Glutamatergic neuron (in vitro differentiated cells): Measurements from ENCODE around the gene ADGRA3. TPM values are rescaled to one million over a fixed set of nuclear protein-coding genes. Genes with fewer than 3 reads are reported as not detected.
A peak's percentile ranks its signal among the peaks of the same experiment; 100 is the strongest.
"Not testable (repeated sequence)": the region's sequence is repeated elsewhere in the genome, so short reads cannot be mapped to it uniquely, and the experiment has no call there.

Source experiments
- DNase-seq: peaks from one replicate; pipeline ENCODE4 v3.0.0; 2022
- H3K27ac Mint-ChIP-seq: one replicate; pipeline ENCODE4 v1.8.0; 2020; ENCODE audit warnings: mild to moderate bottlenecking, mixed read lengths, inconsistent platforms; ENCODE audit not compliant: unreplicated experiment
- H3K27me3 Mint-ChIP-seq: one replicate; pipeline ENCODE4 v1.8.0; 2020; ENCODE audit warnings: mild to moderate bottlenecking, moderate library complexity, mixed read lengths, inconsistent platforms; ENCODE audit not compliant: unreplicated experiment
- H3K36me3 Mint-ChIP-seq: one replicate; pipeline ENCODE4 v1.8.0; 2020; ENCODE audit warnings: mild to moderate bottlenecking, mixed read lengths, inconsistent platforms; ENCODE audit not compliant: unreplicated experiment
- H3K4me1 Mint-ChIP-seq: one replicate; pipeline ENCODE4 v1.8.0; 2020; ENCODE audit warnings: mild to moderate bottlenecking, low read depth, mixed read lengths, inconsistent platforms; ENCODE audit not compliant: unreplicated experiment
- H3K4me3 Mint-ChIP-seq: one replicate; pipeline ENCODE4 v1.8.0; 2020; ENCODE audit warnings: mild to moderate bottlenecking, mixed read lengths, inconsistent platforms; ENCODE audit not compliant: unreplicated experiment
- H3K9me3 Mint-ChIP-seq: one replicate; pipeline ENCODE4 v1.8.0; 2020; ENCODE audit warnings: mild to moderate bottlenecking, moderate library complexity, mixed read lengths, inconsistent platforms; ENCODE audit not compliant: unreplicated experiment
- CTCF ChIP-seq: fragments of 200-600 bp; sonication (generic); IDR thresholded peaks from one replicate; pipeline ENCODE4 v1.5.0; 2021; ENCODE audit not compliant: partially characterized antibody, unreplicated experiment
- total RNA-seq: library from RNA; stranded (reverse); fragmentation: NEBNext Ultra II Directional; extraction: Animal tissue kit (Norgen Biotek cat#: 25700); gene quantifications from one replicate; pipeline ENCODE4 v1.2.1, GENCODE V29; 2021; ENCODE audit not compliant: unreplicated experiment

The ADGRA3 gene
- total RNA-seq, 1 donor from 2014 or later, result 76.2 TPM

GRCh38 chr4:22384154-22384553, 131.7 kb downstream of the ADGRA3 start:
- Mint-ChIP-seq H3K27me3 (no peaks in the 10 kb centered on the region), H3K27ac (no peak overlapping the region), H3K4me1 (peaks cover 5% of the 10 kb centered on the region)

GRCh38 chr4:22382216-22382615, 133.7 kb downstream of the ADGRA3 start:
- not testable (repeated sequence) for DNase-seq, H3K27ac Mint-ChIP-seq, H3K27me3 Mint-ChIP-seq, H3K9me3 Mint-ChIP-seq, H3K4me3 Mint-ChIP-seq, H3K4me1 Mint-ChIP-seq
- H3K36me3 Mint-ChIP-seq, result peaks cover 13% of the 10 kb centered on the region

More at GRCh38 chr4:22384154-22384553, 131.7 kb downstream of the ADGRA3 start:
- no peak for DNase-seq
- no peak overlapping the region for H3K4me3 Mint-ChIP-seq
- peaks cover under 1% of the 10 kb centered on the region for H3K9me3 Mint-ChIP-seq
- H3K36me3 Mint-ChIP-seq, result peaks cover 7% of the 10 kb centered on the region
- no peak for TF ChIP-seq CTCF

GRCh38 chr4:22372986-22373385, 142.9 kb downstream of the ADGRA3 start:
- Mint-ChIP-seq H3K4me3 (no peak overlapping the region), H3K27me3 (no peaks in the 10 kb centered on the region), H3K9me3 (no peaks in the 10 kb centered on the region)

GRCh38 chr4:22369901-22370562, 145.8 kb downstream of the ADGRA3 start:
- no peak for TF ChIP-seq CTCF
- Mint-ChIP-seq H3K4me1 (peaks cover 9% of the 10 kb centered on the region), H3K36me3 (no peaks in the 10 kb centered on the region), H3K27ac (peak overlapping the region; percentile 69), H3K9me3 (no peaks in the 10 kb centered on the region), H3K4me3 (peak overlapping the region; percentile 12), H3K27me3 (no peaks in the 10 kb centered on the region)
- DNase-seq, result no peak

More at GRCh38 chr4:22372986-22373385, 142.9 kb downstream of the ADGRA3 start:
- Mint-ChIP-seq H3K4me1 (peaks cover 9% of the 10 kb centered on the region), H3K36me3 (no peaks in the 10 kb centered on the region), H3K27ac (no peak overlapping the region)
- no peak for TF ChIP-seq CTCF
- DNase-seq, result no peak

- no peak for TF ChIP-seq CTCF
- Mint-ChIP-seq H3K9me3 (peaks cover 2% of the 10 kb centered on the region), H3K36me3 (no peaks in the 10 kb centered on the region), H3K27ac (no peak overlapping the region), H3K4me1 (peaks cover 3% of the 10 kb centered on the region), H3K27me3 (peaks cover 1% of the 10 kb centered on the region), H3K4me3 (no peak overlapping the region)
- no peak for DNase-seq
These were observed 152.1 kb downstream of the ADGRA3 start for GRCh38 chr4:22363787-22364186.
